Brain microvascular endothelial cell (primary cell): Measurements from ENCODE around the gene FCGR3A.
"Not testable (repeated sequence)": the region's sequence is repeated elsewhere in the genome, so short reads cannot be mapped to it uniquely, and the experiment has no call there.

ENCODE experiments used
- DNase-seq: peaks from one replicate; pipeline ENCODE4 v3.0.0-alpha.2; 2020
- H3K27ac ChIP-seq: fragments of 250-450 bp; sonication (Bioruptor Pico); 2 replicates; pipeline ENCODE4 v1.5.1; 2020; ENCODE audit warnings: mild to moderate bottlenecking, moderate library complexity
- H3K27me3 ChIP-seq: fragments of 250-450 bp; sonication (Bioruptor Pico); replicated peaks from 2 replicates; pipeline ENCODE4 v1.5.1; 2020; ENCODE audit warnings: mild to moderate bottlenecking
- H3K36me3 ChIP-seq: fragments of 250-450 bp; sonication (Bioruptor Pico); replicated peaks from 2 replicates; pipeline ENCODE4 v1.5.1; 2020; ENCODE audit warnings: mild to moderate bottlenecking
- H3K4me3 ChIP-seq: 2 replicates; pipeline ENCODE4 v1.5.1; 2011; ENCODE audit warnings: low read depth, mild to moderate bottlenecking, control low read depth, low read length, moderate library complexity
- in situ Hi-C: cut with HindIII; loops from 2 replicates; pipeline ENCODE4 v1.10.0; 2017; ENCODE audit warnings: low sequenced_read_pairs, low pct_ligation_motif_present

The FCGR3A gene

GRCh38 chr1:161576676-161577075 is 27.1 kb upstream of the FCGR3A start:
- H3K27ac ChIP-seq, DNase-seq, H3K27me3 ChIP-seq, in situ Hi-C loops, H3K4me3 ChIP-seq, H3K36me3 ChIP-seq: not testable (repeated sequence)

DNA sequence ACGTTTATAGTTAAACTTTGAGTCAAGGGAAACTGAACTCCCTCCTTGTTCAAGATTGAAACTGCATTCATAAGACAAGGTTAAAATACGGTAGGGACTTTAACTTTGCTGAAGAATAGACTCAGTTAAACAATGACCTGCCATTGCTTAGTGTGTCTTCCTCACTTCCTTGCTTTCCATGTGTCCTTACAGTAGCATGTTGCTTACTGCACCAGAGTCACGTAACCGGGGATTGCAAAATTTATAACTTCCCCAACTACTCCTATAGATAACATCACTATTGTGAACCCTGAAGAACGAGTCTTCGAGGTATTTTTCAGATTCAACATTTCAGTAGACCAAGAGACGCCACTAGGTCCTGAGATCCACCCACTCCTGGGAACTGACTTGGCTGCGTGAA is 22.1 kb upstream of the FCGR3A start:
- H3K27me3 ChIP-seq, in situ Hi-C loops, H3K4me3 ChIP-seq, H3K36me3 ChIP-seq, DNase-seq, H3K27ac ChIP-seq: not testable (repeated sequence)

- not testable (repeated sequence) for H3K4me3 ChIP-seq, DNase-seq
These were observed 17.0 kb upstream of the FCGR3A start for GRCh38 chr1:161566602-161566960.

GRCh38 chr1:161563522-161563921 is 13.9 kb upstream of the FCGR3A start:
- H3K27me3 ChIP-seq, DNase-seq, in situ Hi-C loops, H3K36me3 ChIP-seq, H3K4me3 ChIP-seq, H3K27ac ChIP-seq: not testable (repeated sequence)

More at GRCh38 chr1:161566602-161566960, 17.0 kb upstream of the FCGR3A start:
- in situ Hi-C loops, H3K27ac ChIP-seq, H3K36me3 ChIP-seq, H3K27me3 ChIP-seq: not testable (repeated sequence)

DNA sequence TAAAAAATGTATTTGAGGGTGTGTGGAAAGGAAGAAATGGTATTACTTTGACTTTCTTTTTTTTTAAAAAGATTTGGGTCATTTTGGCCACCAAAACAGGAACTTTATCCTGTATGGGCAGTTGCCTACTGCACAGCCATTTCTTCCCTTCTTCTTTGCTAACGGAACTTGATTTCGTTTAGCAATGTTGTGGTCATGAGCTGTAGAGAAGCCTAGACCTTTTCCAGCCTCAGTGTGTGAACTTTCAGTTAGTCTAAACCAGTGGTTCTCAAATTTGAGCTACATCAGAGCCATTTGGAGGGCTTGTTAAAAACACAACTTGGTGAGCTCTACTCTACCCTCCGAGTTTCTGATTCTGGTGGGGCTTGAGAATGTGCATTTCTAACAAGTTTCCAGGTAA is 12.8 kb upstream of the FCGR3A start:
- H3K36me3 ChIP-seq, H3K27ac ChIP-seq, H3K4me3 ChIP-seq, in situ Hi-C loops, DNase-seq, H3K27me3 ChIP-seq: not testable (repeated sequence)

- H3K27me3 ChIP-seq, DNase-seq, in situ Hi-C loops, H3K4me3 ChIP-seq, H3K27ac ChIP-seq, H3K36me3 ChIP-seq: not testable (repeated sequence)
These were observed 11.5 kb upstream of the FCGR3A start for GRCh38 chr1:161560960-161561715.

DNA sequence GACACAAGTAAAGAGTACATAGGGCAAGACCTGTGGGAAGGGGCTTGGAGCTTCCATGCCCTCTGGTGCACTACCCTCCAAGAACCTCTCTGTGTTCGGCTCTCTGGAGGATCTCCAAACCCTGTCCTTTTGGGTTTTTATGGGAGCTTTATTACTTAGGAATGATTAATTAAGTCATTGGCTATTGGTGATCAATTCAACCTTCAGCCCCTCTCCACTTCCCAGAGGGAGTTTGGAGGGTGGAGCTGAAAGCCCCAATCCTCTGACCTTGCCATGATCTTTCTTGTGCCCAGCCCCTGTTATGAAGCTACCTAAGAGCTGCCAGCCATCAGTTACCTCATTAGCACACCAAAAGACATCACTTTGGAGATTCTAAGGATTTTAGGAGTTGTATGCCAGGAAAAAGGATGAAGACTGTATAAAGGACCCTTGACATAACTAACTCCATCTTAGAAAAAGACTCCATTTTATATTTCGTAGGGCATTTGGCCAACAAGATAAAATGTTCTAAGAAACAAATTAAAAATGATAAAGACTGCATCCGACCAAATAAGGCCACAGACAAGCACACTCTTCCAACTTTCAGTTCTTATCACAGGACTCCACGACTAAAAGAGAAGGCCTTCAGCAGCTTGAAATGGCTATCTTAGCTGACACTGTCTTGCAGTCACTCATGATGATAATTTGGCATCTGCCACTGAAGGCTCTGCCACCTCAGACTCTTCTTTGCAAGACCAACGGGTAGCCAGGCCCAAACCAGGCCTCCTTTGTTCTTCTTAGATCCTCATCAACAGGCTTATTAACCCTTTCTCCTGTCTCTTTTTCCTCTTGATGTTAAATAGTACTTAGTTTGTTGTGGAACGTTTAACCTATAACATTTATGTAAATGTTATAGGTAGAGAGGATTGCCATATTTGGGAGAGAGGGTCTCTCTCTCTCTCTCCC is 8.2 kb upstream of the FCGR3A start:
- H3K27me3 ChIP-seq, DNase-seq, H3K27ac ChIP-seq, H3K4me3 ChIP-seq, H3K36me3 ChIP-seq, in situ Hi-C loops: not testable (repeated sequence)

DNA sequence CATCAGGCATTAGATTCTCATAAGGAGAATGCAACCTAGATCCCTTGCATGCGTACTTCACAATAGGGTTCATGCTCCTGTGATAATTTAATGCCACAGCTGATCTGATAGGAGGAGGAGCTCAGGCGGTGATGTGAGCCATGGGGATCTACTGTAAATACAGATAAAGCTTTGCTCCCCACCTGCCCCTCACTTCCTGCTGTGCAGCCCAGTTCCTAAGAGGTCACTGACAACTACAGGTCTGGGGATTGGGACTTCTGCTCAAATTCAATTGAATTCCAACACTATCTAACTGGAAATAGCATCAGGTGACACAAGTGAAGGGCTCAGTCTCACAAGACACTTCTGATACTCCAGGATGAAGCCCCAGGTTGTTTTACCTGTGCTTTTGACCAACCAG is 7.4 kb upstream of the FCGR3A start:
- H3K27me3 ChIP-seq, H3K36me3 ChIP-seq, H3K4me3 ChIP-seq, DNase-seq, in situ Hi-C loops, H3K27ac ChIP-seq: not testable (repeated sequence)

DNA sequence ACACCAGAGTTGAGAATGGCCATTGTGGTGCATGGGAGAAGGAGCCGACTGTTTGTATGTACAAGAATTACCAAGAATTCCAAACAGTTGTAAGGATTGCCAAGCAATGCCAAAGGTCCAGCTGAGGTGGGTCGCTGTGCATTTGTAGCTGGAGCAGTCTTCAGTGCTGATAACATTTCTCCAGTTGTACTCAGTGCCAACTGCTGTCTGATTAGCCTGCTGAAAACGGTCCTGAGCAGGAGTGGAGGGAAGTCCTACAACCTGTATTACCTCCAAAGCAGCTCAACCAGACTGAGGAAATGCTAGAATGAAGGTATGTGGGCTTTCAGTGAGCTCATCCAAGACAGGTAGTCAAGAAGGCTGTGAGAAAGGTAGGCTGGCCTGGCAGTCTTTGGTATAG is 6.5 kb upstream of the FCGR3A start:
- H3K27me3 ChIP-seq, DNase-seq, H3K4me3 ChIP-seq, H3K27ac ChIP-seq, in situ Hi-C loops, H3K36me3 ChIP-seq: not testable (repeated sequence)

GRCh38 chr1:161554815-161555417 is 5.3 kb upstream of the FCGR3A start:
- H3K36me3 ChIP-seq, H3K4me3 ChIP-seq, DNase-seq, H3K27me3 ChIP-seq, in situ Hi-C loops, H3K27ac ChIP-seq: not testable (repeated sequence)

DNA sequence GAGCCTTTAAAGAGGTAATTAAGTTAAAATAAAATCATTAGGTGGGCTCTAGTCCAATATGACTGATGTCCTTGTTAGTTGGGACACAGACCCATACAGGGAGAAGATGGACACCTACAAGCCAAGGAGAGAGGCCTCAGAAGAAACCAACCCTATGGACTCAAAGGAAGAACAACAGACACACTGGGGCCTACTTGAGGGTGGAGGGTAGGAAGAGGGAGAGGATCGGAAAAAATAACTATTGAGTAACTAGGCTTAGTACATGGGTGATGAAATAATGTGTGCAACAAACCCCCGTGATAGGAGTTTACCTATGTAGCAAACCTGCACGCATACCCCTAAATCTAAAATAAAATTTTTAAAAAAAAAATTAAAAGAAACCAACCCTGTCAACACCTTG is 4.7 kb upstream of the FCGR3A start:
- H3K36me3 ChIP-seq, H3K27ac ChIP-seq, in situ Hi-C loops, H3K4me3 ChIP-seq, DNase-seq, H3K27me3 ChIP-seq: not testable (repeated sequence)

GRCh38 chr1:161553631-161554030 is 4.0 kb upstream of the FCGR3A start:
- H3K27ac ChIP-seq, in situ Hi-C loops, H3K4me3 ChIP-seq: not testable (repeated sequence)

GRCh38 chr1:161550942-161551341 is 1.3 kb upstream of the FCGR3A start:
- in situ Hi-C loops, H3K27me3 ChIP-seq, DNase-seq, H3K36me3 ChIP-seq, H3K4me3 ChIP-seq, H3K27ac ChIP-seq: not testable (repeated sequence)

More at GRCh38 chr1:161553631-161554030, 4.0 kb upstream of the FCGR3A start:
- DNase-seq, H3K27me3 ChIP-seq, H3K36me3 ChIP-seq: not testable (repeated sequence)

DNA sequence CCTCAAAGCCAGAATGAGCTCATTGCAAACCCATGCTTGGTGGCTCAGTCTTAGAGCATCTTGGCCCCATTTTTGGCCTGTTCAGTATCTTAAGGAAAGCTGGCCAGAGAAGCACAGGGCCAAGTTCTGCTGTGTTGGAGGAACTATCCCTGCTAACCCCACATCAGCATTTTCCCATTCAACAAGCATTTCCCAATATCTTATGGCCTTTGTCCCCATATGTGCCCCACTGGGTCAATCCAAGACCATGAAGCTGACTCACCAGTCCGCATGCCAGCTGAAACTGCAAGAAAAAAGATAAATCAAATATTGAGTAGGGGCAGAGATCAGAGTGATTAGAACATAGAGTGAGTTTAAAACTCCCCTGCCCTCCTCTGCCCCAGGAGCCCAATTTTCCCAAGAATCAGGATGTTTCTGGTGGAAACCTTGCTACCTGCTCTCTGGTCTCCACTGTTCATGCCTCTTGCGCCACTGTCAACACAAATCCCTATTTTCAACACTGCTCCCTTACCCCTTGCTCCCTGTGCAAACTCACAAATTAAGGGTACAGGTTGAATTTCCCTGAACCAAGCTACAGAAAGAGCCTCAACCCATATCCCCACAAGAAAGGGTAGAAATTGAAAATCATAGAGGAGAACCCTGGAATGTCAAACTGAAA is 740 bp downstream of the FCGR3A start:
- DNase-seq, H3K27ac ChIP-seq, H3K36me3 ChIP-seq, in situ Hi-C loops, H3K4me3 ChIP-seq, H3K27me3 ChIP-seq: not testable (repeated sequence)
